ENCODE results near the gene LIN37.

- TF ChIP-seq CTCF (conservative IDR thresholded peaks at IDR 0.05; ENCODE audit: low read depth, low read length) (no peak), EZH2 (IDR thresholded peaks at IDR 0.05; ENCODE audit: borderline replicate concordance, low read depth, low read length, poor library complexity, severe bottlenecking) (no peak)
Observed at GRCh38 chr19:35768082-35768421, 19.7 kb downstream of the LIN37 start.
